ENCODE results near the gene CCNQ.
A peak's percentile ranks its signal among the peaks of the same experiment; 100 is the strongest.

CCNQ gene

GRCh38 chrX:153635788-153636668 lies 37.1 kb upstream of the CCNQ start:
- no peaks in the 10 kb centered on the region for H3K9me3 ChIP-seq (ENCODE audit: control insufficient read depth, insufficient read depth, low read depth, low read length)
- no peaks in the 10 kb centered on the region for H3K4me1 ChIP-seq (ENCODE audit: control insufficient read depth, insufficient read depth, low read length)
- CTCF ChIA-PET, result interaction anchor here (0.7 to 3.0 kb wide), 23 partner anchors 9 to 81 kb away, joined by 3 to 21 read pairs (median 6); partner anchors contain the start of genes CCNQ and DUSP9
- POLR2A ChIA-PET, result no interaction called here
- no peak overlapping the region for H3K27ac ChIP-seq (ENCODE audit: extremely low read depth, low read depth, low read length)
- H3K4me3 ChIP-seq (ENCODE audit: low read depth, low read length), result no peak overlapping the region
- no peaks in the 10 kb centered on the region for H3K36me3 ChIP-seq (ENCODE audit: control insufficient read depth in 2 of 2, insufficient read depth in 1 of 2, low read length in 2 of 2)
- TF ChIP-seq AEBP2 (tag by site-specific recombination; IDR thresholded peaks at IDR 0.05; ENCODE audit: borderline replicate concordance) (no peak), ZNF416 (tag by site-specific recombination; IDR thresholded peaks at IDR 0.05) (no peak), TSHZ1 (tag by site-specific recombination; IDR thresholded peaks at IDR 0.05; ENCODE audit: borderline replicate concordance) (no peak), ZNF830 (tag by site-specific recombination; IDR thresholded peaks at IDR 0.05; ENCODE audit: low read depth) (no peak), ZNF777 (tag by site-specific recombination; IDR thresholded peaks at IDR 0.05; ENCODE audit: borderline replicate concordance) (no peak), ZNF280C (tag by site-specific recombination; IDR thresholded peaks at IDR 0.05) (no peak), ZNF837 (tag by site-specific recombination; IDR thresholded peaks at IDR 0.05) (no peak), SETDB1 (IDR thresholded peaks at IDR 0.05; ENCODE audit: insufficient read length, low read length) (no peak), ZNF114 (tag by site-specific recombination; IDR thresholded peaks at IDR 0.05) (no peak), ZNF341 (tag by site-specific recombination; IDR thresholded peaks at IDR 0.05; ENCODE audit: low read depth) (0 out of 2 replicates have a peak, but pooled peaks have one; percentile 18), ZNF510 (tag by site-specific recombination; IDR thresholded peaks at IDR 0.05; ENCODE audit: insufficient replicate concordance) (no peak), TCF7L2 (IDR thresholded peaks at IDR 0.05; ENCODE audit: borderline replicate concordance, low read depth, low read length) (no peak), YY1 (tag by site-specific recombination; IDR thresholded peaks at IDR 0.05) (no peak), ZNF221 (tag by site-specific recombination; IDR thresholded peaks at IDR 0.05; ENCODE audit: borderline replicate concordance) (no peak), ZNF16 (tag by site-specific recombination; IDR thresholded peaks at IDR 0.05; ENCODE audit: low read depth) (no peak), ZEB2 (tag by site-specific recombination; IDR thresholded peaks at IDR 0.05) (no peak), ZNF433 (tag by site-specific recombination; IDR thresholded peaks at IDR 0.05; ENCODE audit: low read depth) (no peak), ZNF423 (tag by site-specific recombination; IDR thresholded peaks at IDR 0.05) (no peak), ZNF148 (tag by site-specific recombination; IDR thresholded peaks at IDR 0.05; ENCODE audit: borderline replicate concordance) (no peak), PRDM10 (tag by site-specific recombination; IDR thresholded peaks at IDR 0.05) (0 out of 2 replicates have a peak, but pooled peaks have one; percentile 18), SCRT2 (tag by site-specific recombination; IDR thresholded peaks at IDR 0.05) (peak; percentile 95), ZNF2 (tag by site-specific recombination; IDR thresholded peaks at IDR 0.05) (no peak), ZNF157 (tag by site-specific recombination; IDR thresholded peaks at IDR 0.05) (no peak)
